OCI-LY3 (cell line): ENCODE measurements around the gene TBC1D8.
"Not testable (repeated sequence)": the region's sequence is repeated elsewhere in the genome, so short reads cannot be mapped to it uniquely, and the experiment has no call there.

Experiments used
- H2AFZ ChIP-seq: fragments of 200-600, 300-600 bp; shearing (Covaris generic); 2 replicates; pipeline ENCODE4 v1.6.0; 2014; ENCODE audit warnings: antibody characterized with exemption, low read depth, low read length
- H3K27ac ChIP-seq: fragments of 200-600, 300-600 bp; sonication (generic); 2 replicates; pipeline ENCODE4 v1.5.1; 2014; ENCODE audit warnings: mild to moderate bottlenecking, low read length, moderate library complexity, mixed read lengths
- H3K27me3 ChIP-seq: fragments of 200-600, 300-600 bp; sonication (generic); 2 replicates; pipeline ENCODE4 v1.6.1; 2014; ENCODE audit warnings: low read depth, low read length, mixed read lengths
- H3K36me3 ChIP-seq: fragments of 200-600, 300-600 bp; sonication (generic); replicated peaks from 2 replicates; pipeline ENCODE3; 2014; ENCODE audit warnings: low read depth, low read length, mixed read lengths
- H3K4me1 ChIP-seq: fragments of 300-600, 200-600 bp; sonication (generic); 2 replicates; pipeline ENCODE4 v1.6.1; 2014; ENCODE audit warnings: low read length, mixed read lengths
- H3K4me2 ChIP-seq: fragments of 200-600, 300-600 bp; sonication (generic); 2 replicates; pipeline ENCODE4 v1.6.1; 2014; ENCODE audit warnings: low read length, mixed read lengths
- H3K4me3 ChIP-seq: fragments of 300-600, 200-600 bp; sonication (generic); 2 replicates; pipeline ENCODE4 v1.5.1; 2014; ENCODE audit warnings: antibody characterized with exemption, mild to moderate bottlenecking, low read length, moderate library complexity
- H3K79me2 ChIP-seq: fragments of 300-600, 200-600 bp; shearing (Covaris generic); 2 replicates; pipeline ENCODE4 v1.6.1; 2014; ENCODE audit warnings: mild to moderate bottlenecking, low read length, mixed read lengths
- H3K9ac ChIP-seq: fragments of 300-600, 200-600 bp; shearing (Covaris generic); 2 replicates; pipeline ENCODE4 v1.6.0; 2014; ENCODE audit warnings: mild to moderate bottlenecking, low read length, moderate library complexity
- H3K9me3 ChIP-seq: fragments of 200-600, 300-600 bp; shearing (Covaris generic); 2 replicates; pipeline ENCODE4 v1.6.1; 2014; ENCODE audit warnings: low read length, mixed read lengths; ENCODE audit not compliant: insufficient read depth
- H4K20me1 ChIP-seq: fragments of 200-600, 300-600 bp; sonication (generic); 2 replicates; pipeline ENCODE4 v1.6.1; 2016; ENCODE audit warnings: low read length, mixed read lengths; ENCODE audit not compliant: insufficient read depth
- EZH2phosphoT487 ChIP-seq: fragments of 200-600 bp; shearing (Covaris generic); IDR thresholded peaks from 2 replicates; pipeline ENCODE4 v1.6.1; 2018; ENCODE audit warnings: antibody characterized with exemption, mixed run types, low read depth
- TF ChIP-seq, protein P1 (sequence below): fragments of 200-600, 300-600 bp; sonication (generic); IDR thresholded peaks from 2 replicates; pipeline ENCODE4 v1.5.1; 2014; ENCODE audit warnings: antibody characterized with exemption, low read length, low read depth

Gene TBC1D8

DNA sequence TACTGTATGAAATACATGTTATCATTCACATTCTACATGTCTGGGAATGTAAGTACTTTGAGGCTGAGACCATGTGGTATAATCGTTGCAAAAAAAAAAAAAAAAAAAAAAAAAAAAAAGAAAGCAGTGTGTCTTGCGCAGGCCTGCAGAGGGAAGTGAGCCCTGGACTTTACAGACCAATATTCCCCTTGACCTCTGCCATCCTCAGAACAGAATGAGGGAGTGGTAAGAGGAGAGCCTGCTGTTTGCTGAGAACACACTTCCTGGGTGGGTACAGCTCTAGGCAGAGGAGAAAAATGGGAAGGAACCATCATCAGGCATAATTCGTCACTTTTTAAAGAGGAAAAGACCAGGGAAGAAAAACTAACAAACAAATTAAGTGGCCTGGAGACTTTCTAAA, 28.8 kb upstream of the TBC1D8 start:
- H3K27me3 ChIP-seq: no peaks in the 10 kb centered on the region
- no peak overlapping the region for H3K27ac ChIP-seq
- H3K4me3 ChIP-seq: no peak overlapping the region
- no peaks in the 10 kb centered on the region for H3K4me1 ChIP-seq
- H3K36me3 ChIP-seq: no peaks in the 10 kb centered on the region
- H3K9me3 ChIP-seq: no peaks in the 10 kb centered on the region
- H3K4me2 ChIP-seq: no peak overlapping the region
- H2AFZ ChIP-seq: no peak overlapping the region
- H3K9ac ChIP-seq: no peak overlapping the region
- H4K20me1 ChIP-seq: no peaks in the 10 kb centered on the region
- TF ChIP-seq EZH2phosphoT487: no peak
- TF ChIP-seq, protein P1, sequence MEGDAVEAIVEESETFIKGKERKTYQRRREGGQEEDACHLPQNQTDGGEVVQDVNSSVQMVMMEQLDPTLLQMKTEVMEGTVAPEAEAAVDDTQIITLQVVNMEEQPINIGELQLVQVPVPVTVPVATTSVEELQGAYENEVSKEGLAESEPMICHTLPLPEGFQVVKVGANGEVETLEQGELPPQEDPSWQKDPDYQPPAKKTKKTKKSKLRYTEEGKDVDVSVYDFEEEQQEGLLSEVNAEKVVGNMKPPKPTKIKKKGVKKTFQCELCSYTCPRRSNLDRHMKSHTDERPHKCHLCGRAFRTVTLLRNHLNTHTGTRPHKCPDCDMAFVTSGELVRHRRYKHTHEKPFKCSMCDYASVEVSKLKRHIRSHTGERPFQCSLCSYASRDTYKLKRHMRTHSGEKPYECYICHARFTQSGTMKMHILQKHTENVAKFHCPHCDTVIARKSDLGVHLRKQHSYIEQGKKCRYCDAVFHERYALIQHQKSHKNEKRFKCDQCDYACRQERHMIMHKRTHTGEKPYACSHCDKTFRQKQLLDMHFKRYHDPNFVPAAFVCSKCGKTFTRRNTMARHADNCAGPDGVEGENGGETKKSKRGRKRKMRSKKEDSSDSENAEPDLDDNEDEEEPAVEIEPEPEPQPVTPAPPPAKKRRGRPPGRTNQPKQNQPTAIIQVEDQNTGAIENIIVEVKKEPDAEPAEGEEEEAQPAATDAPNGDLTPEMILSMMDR: no peak
- no peaks in the 10 kb centered on the region for H3K79me2 ChIP-seq

DNA sequence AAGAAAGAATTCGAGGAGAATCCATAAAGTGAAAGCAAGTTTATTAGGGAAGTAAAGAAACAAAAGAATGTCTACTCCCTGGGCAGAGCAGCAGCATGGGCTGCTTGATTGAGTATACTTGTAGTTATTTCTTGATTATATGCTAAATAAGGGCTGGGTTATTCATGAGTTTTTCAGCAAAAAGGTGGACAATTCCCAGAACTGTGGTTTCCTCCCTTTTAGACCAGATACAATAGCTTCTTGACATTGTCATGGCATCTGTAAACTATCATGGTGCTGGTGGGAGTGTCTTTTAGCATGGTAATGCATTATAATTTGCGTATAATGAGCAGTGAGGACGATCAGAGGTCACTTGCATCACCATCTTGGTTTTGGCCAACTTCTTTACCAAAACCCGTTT, 25.6 kb upstream of the TBC1D8 start:
- no peaks in the 10 kb centered on the region; the same call in 1 of the 2 replicates for H3K4me1 ChIP-seq
- no peaks in the 10 kb centered on the region for H4K20me1 ChIP-seq
- no peaks in the 10 kb centered on the region for H3K27me3 ChIP-seq
- no peak overlapping the region for H3K27ac ChIP-seq
- no peaks in the 10 kb centered on the region for H3K36me3 ChIP-seq
- H3K9me3 ChIP-seq: no peaks in the 10 kb centered on the region; the same call in 1 of the 2 replicates
- no peak overlapping the region for H3K9ac ChIP-seq
- no peak overlapping the region for H2AFZ ChIP-seq
- no peaks in the 10 kb centered on the region for H3K79me2 ChIP-seq
- no peak overlapping the region for H3K4me3 ChIP-seq
- no peak overlapping the region for H3K4me2 ChIP-seq
- TF ChIP-seq, protein P1: no peak
- no peak for TF ChIP-seq EZH2phosphoT487

DNA sequence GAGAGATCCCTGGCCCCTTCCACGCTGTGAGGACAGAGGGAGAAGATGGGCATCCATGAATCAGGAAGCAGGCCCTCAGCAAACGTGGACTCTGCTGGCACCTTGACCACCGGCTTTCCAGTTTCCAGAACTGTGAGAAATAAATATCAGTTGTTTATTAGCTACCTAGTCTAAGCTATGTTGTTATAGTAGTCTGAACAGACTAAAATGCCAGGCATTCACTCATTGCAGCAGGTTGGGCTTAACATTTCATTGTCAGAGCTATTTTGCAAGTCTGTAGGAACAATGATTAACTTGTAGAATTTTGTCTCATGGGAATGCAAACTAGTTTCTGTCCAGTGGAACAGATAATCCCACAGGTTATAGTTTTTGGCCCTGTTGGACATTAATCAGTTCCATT, 24.8 kb upstream of the TBC1D8 start:
- no peaks in the 10 kb centered on the region for H3K36me3 ChIP-seq
- H2AFZ ChIP-seq: no peak overlapping the region
- no peak overlapping the region for H3K27ac ChIP-seq
- no peak overlapping the region for H3K9ac ChIP-seq
- H3K9me3 ChIP-seq: no peaks in the 10 kb centered on the region; the same call in 1 of the 2 replicates
- H3K4me1 ChIP-seq: no peaks in the 10 kb centered on the region; the same call in 1 of the 2 replicates
- H3K79me2 ChIP-seq: no peaks in the 10 kb centered on the region
- H3K4me3 ChIP-seq: no peak overlapping the region
- no peaks in the 10 kb centered on the region for H4K20me1 ChIP-seq
- no peak overlapping the region for H3K4me2 ChIP-seq
- TF ChIP-seq EZH2phosphoT487: no peak
- TF ChIP-seq, protein P1: no peak
- H3K27me3 ChIP-seq: no peaks in the 10 kb centered on the region

DNA sequence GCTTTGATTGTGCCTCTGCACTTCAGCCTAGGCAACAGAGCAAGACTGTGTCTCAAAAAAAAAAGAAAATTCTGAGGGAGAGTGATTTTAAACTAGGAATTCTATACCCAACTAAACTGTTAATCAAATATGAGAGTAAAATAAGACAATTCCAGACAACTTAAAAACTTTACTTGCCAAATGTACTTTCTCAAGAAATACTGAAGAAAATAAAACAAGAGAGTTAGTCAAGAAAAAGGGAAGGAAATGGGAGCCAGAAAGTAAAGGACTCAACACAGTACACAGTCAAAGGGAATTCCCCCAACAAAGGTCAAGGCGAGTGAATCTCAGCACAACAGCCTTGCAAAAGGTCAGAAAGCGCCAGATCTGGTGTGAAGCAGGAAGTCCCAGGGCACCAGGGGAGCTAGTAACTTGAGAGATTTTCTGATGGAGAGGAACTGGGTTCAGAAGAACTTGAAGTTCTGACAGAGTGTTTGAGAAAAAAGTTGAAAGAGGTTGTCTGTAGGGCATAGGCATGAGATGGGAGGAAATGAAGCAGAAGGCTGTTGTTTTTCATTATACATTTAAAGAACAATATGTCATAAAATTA, 22.6 kb upstream of the TBC1D8 start:
- Histone ChIP-seq H3K27ac (no peak overlapping the region), H3K9me3 (no peaks in the 10 kb centered on the region; the same call in 1 of the 2 replicates), H3K27me3 (no peaks in the 10 kb centered on the region), H3K4me3 (no peak overlapping the region), H3K4me2 (no peak overlapping the region), H3K36me3 (no peaks in the 10 kb centered on the region), H3K9ac (no peak overlapping the region), H2AFZ (no peak overlapping the region), H3K79me2 (no peaks in the 10 kb centered on the region), H3K4me1 (no peaks in the 10 kb centered on the region; the same call in 1 of the 2 replicates), H4K20me1 (no peaks in the 10 kb centered on the region)
- TF ChIP-seq, protein P1: no peak
- TF ChIP-seq EZH2phosphoT487: no peak

DNA sequence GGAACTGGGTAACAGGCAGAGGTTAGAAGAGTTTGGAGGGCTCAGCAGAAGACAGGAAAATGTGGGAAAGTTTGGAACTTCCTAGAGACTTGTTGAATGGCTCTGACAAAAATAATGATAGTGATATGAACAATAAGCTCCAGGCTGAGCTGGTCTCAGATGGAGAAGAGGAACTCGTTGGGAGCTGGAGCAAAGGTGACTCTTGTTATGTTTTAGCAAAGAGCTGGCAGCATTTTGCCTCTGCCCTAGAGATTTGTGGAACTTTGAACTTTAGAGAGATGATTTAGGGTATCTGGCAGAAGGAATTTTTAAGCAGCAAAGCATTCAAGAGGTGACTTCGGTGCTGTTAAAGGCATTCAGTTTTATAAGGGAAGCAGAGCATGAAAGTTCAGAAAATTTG, 18.6 kb upstream of the TBC1D8 start:
- H3K4me3 ChIP-seq, H3K79me2 ChIP-seq, H3K36me3 ChIP-seq, H3K27me3 ChIP-seq, H3K4me2 ChIP-seq, H3K9ac ChIP-seq, H2AFZ ChIP-seq, H3K9me3 ChIP-seq, H3K27ac ChIP-seq, H4K20me1 ChIP-seq: not testable (repeated sequence)
- peaks cover 11% of the 10 kb centered on the region; the same call in 1 of the 2 replicates for H3K4me1 ChIP-seq
